Chondrocyte (in vitro differentiated cells): ENCODE results near the gene ITPKB. TPM values are rescaled to one million over a fixed set of nuclear protein-coding genes. Genes with fewer than 3 reads are reported as not detected.

Source experiments
- DNase-seq: peaks from one replicate; pipeline ENCODE4 v3.0.0; 2021; ENCODE audit warnings: mixed read lengths, low spot score
- H3K27ac Mint-ChIP-seq: one replicate; pipeline ENCODE4 v1.8.0; 2021; ENCODE audit warnings: mild to moderate bottlenecking, moderate library complexity, mixed read lengths; ENCODE audit not compliant: unreplicated experiment
- H3K27me3 Mint-ChIP-seq: 2 replicates; pipeline ENCODE4 v1.8.0; 2021; ENCODE audit warnings: low read depth, mixed read lengths
- H3K36me3 Mint-ChIP-seq: 2 replicates; pipeline ENCODE4 v1.8.0; 2021; ENCODE audit warnings: low read depth, mixed read lengths
- H3K4me1 Mint-ChIP-seq: 2 replicates; pipeline ENCODE4 v1.8.0; 2021; ENCODE audit warnings: low read depth, mild to moderate bottlenecking, mixed read lengths
- H3K4me3 Mint-ChIP-seq: one replicate; pipeline ENCODE4 v1.8.0; 2021; ENCODE audit warnings: mild to moderate bottlenecking, moderate library complexity, mixed read lengths; ENCODE audit not compliant: unreplicated experiment
- H3K9me3 Mint-ChIP-seq: 2 replicates; pipeline ENCODE4 v1.8.0; 2021; ENCODE audit warnings: low read depth, mixed read lengths
- total RNA-seq: library from RNA; stranded (reverse); gene quantifications from 3 replicates; pipeline ENCODE4 v1.2.1, GENCODE V29; 2021
- TF ChIP-seq, protein P1 (sequence below): fragments of 200-600 bp; sonication (generic); IDR thresholded peaks from 2 replicates; pipeline ENCODE4 v1.5.0; 2021; ENCODE audit warnings: antibody characterized with exemption, mild to moderate bottlenecking, moderate library complexity

The ITPKB gene
- total RNA-seq, 1 donor from 2014 or later, result 13.4 TPM

DNA sequence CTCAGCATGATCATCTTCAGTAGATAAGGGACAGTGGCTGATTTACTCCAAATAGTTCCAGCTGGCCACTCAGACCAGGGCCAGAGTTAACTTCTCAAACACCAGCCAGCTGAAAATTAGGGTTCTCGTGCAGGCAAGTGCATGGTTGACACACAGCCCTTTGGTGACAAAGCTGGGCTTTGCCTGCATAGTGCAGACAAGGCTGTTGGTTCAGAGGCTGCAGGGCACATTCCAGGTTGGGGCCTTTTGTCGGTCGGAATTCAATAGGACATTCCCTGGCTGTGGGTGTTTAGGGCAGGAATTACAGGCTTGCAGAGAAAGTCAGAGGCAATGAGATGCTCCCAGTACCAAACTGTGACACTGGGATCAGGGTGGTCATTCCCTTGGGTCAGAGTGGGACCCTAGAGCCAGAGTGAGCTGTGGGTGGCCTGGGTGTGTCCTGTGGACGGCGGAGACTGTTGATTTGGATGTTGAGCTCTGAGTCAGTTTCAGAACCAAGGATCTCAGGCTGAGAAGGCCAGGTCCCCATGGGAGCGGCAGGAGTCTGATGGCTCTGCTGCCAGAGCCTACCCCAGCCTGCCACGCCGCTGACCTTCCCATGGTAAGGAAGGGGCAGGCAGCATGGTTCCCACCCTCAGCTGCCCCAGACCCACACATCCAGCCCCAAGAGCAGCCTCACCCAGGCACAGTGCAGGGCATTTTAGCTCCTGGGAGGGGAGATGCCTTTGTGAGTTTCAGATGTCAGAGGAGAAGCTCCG lies 134.3 kb downstream of the ITPKB start:
- DNase-seq, result peak; percentile 36
- Mint-ChIP-seq H3K9me3 (no peaks in the 10 kb centered on the region), H3K36me3 (no peaks in the 10 kb centered on the region), H3K4me3 (no peak overlapping the region), H3K4me1 (peaks cover 32% of the 10 kb centered on the region), H3K27me3 (peaks cover 8% of the 10 kb centered on the region), H3K27ac (peak overlapping the region; percentile 50)
- TF ChIP-seq, protein P1, sequence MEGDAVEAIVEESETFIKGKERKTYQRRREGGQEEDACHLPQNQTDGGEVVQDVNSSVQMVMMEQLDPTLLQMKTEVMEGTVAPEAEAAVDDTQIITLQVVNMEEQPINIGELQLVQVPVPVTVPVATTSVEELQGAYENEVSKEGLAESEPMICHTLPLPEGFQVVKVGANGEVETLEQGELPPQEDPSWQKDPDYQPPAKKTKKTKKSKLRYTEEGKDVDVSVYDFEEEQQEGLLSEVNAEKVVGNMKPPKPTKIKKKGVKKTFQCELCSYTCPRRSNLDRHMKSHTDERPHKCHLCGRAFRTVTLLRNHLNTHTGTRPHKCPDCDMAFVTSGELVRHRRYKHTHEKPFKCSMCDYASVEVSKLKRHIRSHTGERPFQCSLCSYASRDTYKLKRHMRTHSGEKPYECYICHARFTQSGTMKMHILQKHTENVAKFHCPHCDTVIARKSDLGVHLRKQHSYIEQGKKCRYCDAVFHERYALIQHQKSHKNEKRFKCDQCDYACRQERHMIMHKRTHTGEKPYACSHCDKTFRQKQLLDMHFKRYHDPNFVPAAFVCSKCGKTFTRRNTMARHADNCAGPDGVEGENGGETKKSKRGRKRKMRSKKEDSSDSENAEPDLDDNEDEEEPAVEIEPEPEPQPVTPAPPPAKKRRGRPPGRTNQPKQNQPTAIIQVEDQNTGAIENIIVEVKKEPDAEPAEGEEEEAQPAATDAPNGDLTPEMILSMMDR, result no peak

DNA sequence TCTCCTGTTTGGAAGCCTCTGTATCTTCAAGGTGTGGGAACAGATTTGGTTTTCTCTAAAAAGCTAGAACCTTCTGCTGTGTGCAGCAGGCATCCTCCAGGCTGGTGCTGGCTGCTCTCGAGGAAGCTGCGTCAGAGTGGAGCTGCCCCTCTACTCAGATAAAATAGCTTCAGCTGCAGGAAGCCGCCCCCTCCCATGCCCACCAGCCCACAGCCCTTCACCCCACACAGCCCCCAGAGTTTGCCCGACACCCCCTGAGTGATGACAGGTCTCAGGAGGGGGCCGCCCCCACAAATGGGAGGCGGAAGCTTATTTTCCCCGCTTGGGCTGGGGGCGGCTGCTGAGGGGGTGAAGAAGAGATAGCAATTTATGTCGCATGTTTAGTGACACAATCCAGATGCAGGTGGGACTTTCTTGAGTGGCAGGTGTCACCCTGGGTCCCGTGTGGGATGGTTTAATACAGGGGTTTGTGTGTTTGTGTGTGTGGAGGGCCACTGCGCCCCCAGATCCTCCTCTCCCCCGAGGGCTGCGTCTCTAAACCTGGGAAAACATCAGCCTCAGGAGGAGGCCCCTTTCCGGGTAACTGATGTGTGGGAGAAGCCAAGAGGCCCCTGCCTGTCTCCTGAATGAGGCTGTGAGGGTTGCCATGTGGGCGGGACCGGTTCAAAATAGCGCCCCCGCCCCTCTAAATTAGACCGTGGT lies 135.1 kb downstream of the ITPKB start:
- no peak overlapping the region for H3K27ac Mint-ChIP-seq
- no peaks in the 10 kb centered on the region for H3K36me3 Mint-ChIP-seq
- peaks cover under 1% of the 10 kb centered on the region for H3K27me3 Mint-ChIP-seq
- H3K4me1 Mint-ChIP-seq, result peaks cover 32% of the 10 kb centered on the region
- TF ChIP-seq, protein P1, result no peak
- no peaks in the 10 kb centered on the region for H3K9me3 Mint-ChIP-seq
- no peak overlapping the region for H3K4me3 Mint-ChIP-seq
- DNase-seq, result peak; percentile 54

DNA sequence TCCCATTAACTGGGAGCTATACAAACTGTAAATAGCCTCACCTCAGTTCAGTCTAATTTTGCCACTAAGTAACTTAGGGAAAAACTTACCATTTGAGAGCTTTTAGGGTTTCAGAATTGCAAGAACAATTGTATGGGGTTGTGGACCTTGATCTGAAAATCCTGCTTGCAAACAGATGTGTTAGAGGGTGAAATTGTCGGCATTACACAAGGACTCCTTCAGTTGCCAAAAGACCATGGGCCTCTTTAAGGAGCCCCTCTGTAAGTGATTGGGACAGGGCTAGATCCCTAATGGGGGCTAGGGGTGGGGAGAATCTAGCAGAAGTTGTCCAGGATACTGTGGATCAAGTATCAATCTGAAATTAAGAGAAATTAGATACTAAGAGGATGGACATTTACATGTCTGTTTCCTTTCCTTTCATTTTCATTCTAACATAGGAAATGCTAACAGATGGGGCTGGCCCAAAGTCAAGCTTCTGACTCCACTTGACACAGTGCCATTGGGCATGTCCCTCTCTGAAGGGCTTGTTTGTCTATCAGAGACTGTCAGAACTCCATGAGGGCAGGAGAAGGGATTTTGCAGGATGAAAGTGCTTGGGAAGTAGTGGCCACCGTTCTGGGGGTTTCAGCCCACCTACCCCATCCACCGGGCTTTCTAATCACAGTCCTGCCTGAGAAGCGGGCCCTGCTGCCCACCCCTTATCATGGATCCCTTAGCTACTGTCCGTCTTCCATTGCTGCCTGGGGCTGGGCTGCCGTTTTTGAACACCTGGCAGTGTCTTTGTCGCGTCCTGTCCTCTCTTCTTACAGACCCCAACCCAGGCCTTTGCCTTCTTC lies 135.8 kb downstream of the ITPKB start:
- Mint-ChIP-seq H3K4me3 (no peak overlapping the region), H3K27ac (peak overlapping the region; percentile 63), H3K36me3 (peaks cover 1% of the 10 kb centered on the region), H3K27me3 (peaks cover 5% of the 10 kb centered on the region), H3K9me3 (no peaks in the 10 kb centered on the region), H3K4me1 (peaks cover 32% of the 10 kb centered on the region)
- peak; percentile 65 for DNase-seq
- TF ChIP-seq, protein P1, result no peak

DNA sequence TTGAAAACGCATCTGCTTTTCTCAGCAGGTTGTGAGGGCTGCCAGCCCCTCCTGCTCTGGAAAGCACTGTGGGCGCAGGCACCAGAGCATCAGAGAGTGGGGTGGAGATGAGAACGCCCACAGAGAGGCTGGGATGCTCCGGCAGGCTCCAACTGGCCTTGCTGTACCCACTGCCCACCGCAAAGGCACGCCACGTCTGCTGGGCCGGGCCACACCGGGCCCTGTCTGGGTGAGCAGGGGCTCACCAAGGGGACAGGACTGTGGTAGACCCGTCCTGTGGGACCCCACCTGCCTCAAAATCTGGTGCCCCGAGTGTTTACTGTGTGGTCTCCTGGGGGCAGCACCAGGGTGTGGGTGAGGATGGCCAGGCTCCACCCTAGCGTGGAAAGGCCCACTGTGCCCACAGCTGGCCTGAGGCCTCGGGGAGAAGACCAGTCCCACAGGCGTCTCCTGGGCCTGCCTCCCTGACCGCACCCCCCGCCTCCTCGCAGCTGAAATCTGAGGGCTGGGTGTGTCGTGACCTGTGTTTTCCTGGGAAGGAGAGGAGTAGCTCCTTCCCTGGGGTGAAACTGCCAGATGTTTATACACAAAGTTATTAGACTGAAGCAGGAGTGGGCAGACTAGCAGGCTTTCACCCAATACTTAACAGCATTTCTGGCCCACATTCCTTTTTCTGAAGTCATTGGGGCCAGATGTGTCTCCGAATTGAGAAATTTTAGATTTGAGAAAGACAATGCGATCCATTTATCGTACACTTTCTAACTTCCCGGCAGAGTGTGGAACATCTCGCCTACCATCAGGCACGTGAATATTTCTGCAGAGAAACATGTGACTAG lies 136.7 kb downstream of the ITPKB start:
- TF ChIP-seq, protein P1, result no peak
- peak; percentile 73 for DNase-seq
- peak overlapping the region; percentile 57 for H3K27ac Mint-ChIP-seq
- H3K36me3 Mint-ChIP-seq, result peaks cover 1% of the 10 kb centered on the region
- no peaks in the 10 kb centered on the region for H3K9me3 Mint-ChIP-seq
- no peak overlapping the region for H3K4me3 Mint-ChIP-seq
- H3K27me3 Mint-ChIP-seq, result peaks cover 8% of the 10 kb centered on the region
- H3K4me1 Mint-ChIP-seq, result peaks cover 32% of the 10 kb centered on the region
